ENCODE results near the gene EDC3. TPM values are rescaled to one million over a fixed set of nuclear protein-coding genes. Genes with fewer than 3 reads are reported as not detected.

The EDC3 gene
- total and polyA plus RNA-seq, 9 of the 15 experiments (the other 6 are each of a cell fraction or from before 2014, with no cell fraction given): 11.7 to 63.9 (median 32.8) TPM

- no peak for TF ChIP-seq ZMIZ1 (IDR thresholded peaks at IDR 0.05; ENCODE audit: low read depth in 2 of 2, low read length in 2 of 2)
- no peak for TF ChIP-seq ZNF444 (CRISPR knock-in tag; IDR thresholded peaks at IDR 0.05)
- TF ChIP-seq MYNN (IDR thresholded peaks at IDR 0.05): no peak
- no peak for TF ChIP-seq MYNN (CRISPR knock-in tag; IDR thresholded peaks at IDR 0.05)
- no peak for TF ChIP-seq CREBBP (IDR thresholded peaks at IDR 0.05; ENCODE audit: low read depth, low read length)
- TF ChIP-seq KDM2B (CRISPR knock-in tag; IDR thresholded peaks at IDR 0.05): no peak
- TF ChIP-seq AFF1 (IDR thresholded peaks at IDR 0.05; ENCODE audit: low read depth in 1 of 2, partially characterized antibody in 2 of 2): no peak
- no peak for TF ChIP-seq ZNF586 (CRISPR knock-in tag; conservative IDR thresholded peaks at IDR 0.05)
- TF ChIP-seq TAF9B (IDR thresholded peaks at IDR 0.05; ENCODE audit: partially characterized antibody): no peak
- TF ChIP-seq MLX (CRISPR knock-in tag; conservative IDR thresholded peaks at IDR 0.05): peak in 1 of 2 experiments; percentile 77; a peak in 1 of 4 replicates
- no peak for TF ChIP-seq ELF4 (CRISPR knock-in tag; IDR thresholded peaks at IDR 0.05)
- no peak for TF ChIP-seq ZNF707 (CRISPR knock-in tag; conservative IDR thresholded peaks at IDR 0.05)
- TF ChIP-seq SOX6 (IDR thresholded peaks at IDR 0.05): no peak
- no peak for TF ChIP-seq ZNF263 (CRISPR knock-in tag; IDR thresholded peaks at IDR 0.05; ENCODE audit: borderline replicate concordance)
- no peak for TF ChIP-seq E2F4 (CRISPR knock-in tag; IDR thresholded peaks at IDR 0.05; ENCODE audit: low read depth)
- peak; percentile 93 to 96 for TF ChIP-seq KDM1A (IDR thresholded peaks at IDR 0.05)
Observed at GRCh38 chr15:74614744-74615507, 80.9 kb downstream of the EDC3 start (continued).

Data from K562 (cell line).